GM12865 (cell line): ENCODE data around the gene DUSP3.

Experiments used
- DNase-seq: peaks from one replicate; pipeline ENCODE4 v3.0.0; 2010; ENCODE audit warnings: low read depth
- H3K4me3 ChIP-seq: 2 replicates; pipeline ENCODE4 v1.5.1; 2011; ENCODE audit warnings: mild to moderate bottlenecking, low read depth, low read length, control low read depth
- TF ChIP-seq, protein P1 (sequence below): IDR thresholded peaks from 2 replicates; pipeline ENCODE4 v1.5.1; 2011; ENCODE audit warnings: low read length, control low read depth, low read depth, inconsistent platforms; ENCODE audit not compliant: insufficient read depth; ENCODE audit errors: missing control alignments

The DUSP3 gene

DNA sequence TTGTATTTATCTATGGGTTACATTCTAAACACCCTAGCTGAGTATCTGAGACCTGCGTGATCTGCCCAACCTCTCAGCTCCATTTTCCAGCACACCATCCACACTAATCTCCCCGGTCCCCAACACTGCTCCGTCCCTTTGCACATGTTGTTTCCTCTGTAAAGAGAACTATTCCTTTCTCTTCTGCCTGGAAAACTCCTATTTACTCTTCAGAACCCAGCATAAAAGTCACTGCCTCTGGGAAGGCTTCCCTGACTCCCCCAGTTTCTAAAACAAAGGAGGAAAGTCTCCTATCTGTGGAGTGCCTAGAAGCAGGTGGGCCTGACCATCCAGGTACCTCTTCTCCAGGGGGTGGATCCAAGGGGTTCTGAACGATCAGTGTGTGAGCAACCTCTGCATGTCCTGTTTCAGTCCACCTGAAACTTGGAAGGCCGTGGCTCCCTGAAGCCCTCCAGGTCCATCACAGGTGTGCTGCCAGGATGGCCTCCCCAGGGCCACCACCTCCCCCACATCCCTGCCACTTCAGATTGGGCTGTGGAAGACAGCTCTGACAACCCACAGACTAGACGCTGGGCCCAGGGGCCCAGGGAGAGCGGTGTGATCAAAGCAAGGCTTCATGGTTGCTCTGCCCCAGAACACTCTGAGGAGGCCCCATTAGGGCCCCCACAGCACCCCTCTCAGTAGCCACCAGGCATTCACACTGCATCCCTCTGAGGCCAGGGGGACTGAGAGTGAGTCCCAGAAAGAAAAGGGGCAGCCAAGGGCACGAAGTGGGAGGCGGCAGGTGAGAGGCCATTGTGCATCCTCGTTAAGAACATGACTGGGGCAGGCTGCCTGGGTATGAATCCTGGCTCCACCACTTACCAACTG lies 33.9 kb upstream of the DUSP3 start:
- no peak overlapping the region for H3K4me3 ChIP-seq
- no peak for DNase-seq
- TF ChIP-seq, protein P1, sequence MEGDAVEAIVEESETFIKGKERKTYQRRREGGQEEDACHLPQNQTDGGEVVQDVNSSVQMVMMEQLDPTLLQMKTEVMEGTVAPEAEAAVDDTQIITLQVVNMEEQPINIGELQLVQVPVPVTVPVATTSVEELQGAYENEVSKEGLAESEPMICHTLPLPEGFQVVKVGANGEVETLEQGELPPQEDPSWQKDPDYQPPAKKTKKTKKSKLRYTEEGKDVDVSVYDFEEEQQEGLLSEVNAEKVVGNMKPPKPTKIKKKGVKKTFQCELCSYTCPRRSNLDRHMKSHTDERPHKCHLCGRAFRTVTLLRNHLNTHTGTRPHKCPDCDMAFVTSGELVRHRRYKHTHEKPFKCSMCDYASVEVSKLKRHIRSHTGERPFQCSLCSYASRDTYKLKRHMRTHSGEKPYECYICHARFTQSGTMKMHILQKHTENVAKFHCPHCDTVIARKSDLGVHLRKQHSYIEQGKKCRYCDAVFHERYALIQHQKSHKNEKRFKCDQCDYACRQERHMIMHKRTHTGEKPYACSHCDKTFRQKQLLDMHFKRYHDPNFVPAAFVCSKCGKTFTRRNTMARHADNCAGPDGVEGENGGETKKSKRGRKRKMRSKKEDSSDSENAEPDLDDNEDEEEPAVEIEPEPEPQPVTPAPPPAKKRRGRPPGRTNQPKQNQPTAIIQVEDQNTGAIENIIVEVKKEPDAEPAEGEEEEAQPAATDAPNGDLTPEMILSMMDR: no peak

DNA sequence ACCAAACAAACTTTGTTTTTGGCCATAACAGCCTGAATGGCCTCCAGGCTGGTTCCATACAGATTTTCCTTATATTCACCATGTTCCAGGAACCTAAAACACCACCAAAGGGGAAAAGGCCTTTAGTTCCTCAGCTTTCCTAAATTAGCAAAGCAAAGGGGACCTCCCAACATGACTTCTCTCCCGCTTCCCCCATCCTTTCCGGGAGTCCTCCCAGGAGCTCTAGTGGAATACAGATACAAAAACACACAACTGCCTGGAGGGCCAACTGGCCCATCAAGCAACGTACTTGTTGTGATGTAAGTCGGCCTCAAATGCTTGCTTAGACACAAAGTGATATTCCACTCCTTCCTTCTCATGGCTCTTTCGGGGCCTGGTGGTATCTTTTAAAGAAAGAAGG lies 32.0 kb upstream of the DUSP3 start:
- TF ChIP-seq, protein P1: no peak
- no peak overlapping the region for H3K4me3 ChIP-seq
- DNase-seq: no peak

DNA sequence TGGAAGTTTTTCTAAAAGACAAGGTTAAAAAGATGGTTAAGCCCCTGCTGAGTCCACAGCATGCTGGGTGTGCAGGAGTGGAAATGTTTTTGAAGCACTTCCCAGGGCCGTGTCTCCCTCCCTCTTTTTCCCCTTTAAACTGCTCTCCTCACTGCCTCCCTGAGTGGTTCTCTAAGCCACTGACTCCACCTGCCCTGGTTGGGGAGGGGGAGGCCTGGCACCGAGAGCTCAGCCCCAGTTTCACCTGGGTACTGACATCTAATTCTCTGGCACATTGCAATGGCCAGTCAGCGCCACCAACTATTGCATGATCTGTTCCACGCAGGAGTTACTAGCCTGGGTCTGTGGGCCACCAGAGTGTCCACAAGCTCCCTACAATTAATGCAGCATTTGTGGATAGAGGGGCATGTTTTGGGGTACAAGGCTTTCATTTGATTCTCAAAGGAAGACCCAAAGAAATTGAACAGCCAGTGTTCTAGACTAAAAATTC lies 31.5 kb upstream of the DUSP3 start:
- no peak overlapping the region for H3K4me3 ChIP-seq
- TF ChIP-seq, protein P1: no peak
- no peak for DNase-seq

DNA sequence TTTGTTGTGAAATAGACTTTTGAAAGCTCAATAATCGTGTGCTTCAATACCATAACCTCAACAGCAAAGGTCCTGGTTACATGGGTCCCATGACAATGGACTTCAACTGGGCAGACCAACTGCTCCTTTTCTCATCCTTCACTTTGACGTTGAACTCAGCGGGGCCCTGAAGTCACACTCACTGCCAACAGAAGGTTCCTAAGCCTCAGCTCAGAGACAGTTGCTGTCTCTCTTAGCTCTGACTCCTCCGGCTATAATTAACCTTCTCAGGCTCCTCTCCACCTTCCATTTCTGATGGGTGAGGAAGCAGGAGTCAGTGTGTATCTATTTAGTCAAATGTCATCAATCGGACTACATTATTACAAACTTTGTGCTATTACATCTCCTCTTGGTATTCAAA lies 30.3 kb upstream of the DUSP3 start:
- TF ChIP-seq, protein P1: no peak
- H3K4me3 ChIP-seq: no peak overlapping the region
- DNase-seq: no peak

DNA sequence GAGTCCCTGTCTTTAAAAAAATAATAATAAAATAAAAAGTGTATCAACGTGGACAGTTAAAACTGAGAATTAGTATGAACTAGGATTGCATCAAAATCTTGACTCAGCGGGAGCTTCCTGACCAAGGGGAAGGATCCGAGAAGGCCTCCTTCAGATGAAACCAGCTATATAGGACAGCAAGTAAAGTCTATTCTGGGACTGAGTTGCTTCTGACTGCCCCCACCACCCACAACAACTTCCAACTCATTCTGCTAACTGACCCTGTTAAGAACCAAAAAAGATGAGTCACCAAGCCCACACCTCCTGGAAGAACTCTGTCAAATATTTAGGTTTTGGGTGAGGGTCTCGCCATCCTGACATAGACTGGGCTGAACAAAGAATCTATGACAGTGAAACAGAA lies 29.3 kb upstream of the DUSP3 start:
- no peak for DNase-seq

DNA sequence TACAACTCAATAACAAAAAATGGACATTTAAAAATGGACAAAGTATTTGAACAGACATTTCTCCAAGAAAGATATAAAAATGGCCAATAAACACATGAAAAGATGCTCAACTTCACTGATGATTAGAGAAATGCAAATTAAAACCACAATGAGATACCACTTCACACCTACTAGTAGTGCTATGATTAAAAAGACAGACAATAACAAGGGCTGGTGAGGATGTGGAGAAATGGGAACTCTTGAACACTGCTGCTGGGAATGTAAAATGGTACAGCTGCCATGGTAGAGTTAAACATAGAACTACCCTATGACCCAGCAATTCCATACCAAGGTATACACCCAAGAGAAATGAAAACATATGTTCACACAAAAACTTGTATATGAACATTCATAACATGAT lies 26.3 kb upstream of the DUSP3 start:
- TF ChIP-seq, protein P1: no peak
- DNase-seq: no peak
- no peak overlapping the region for H3K4me3 ChIP-seq

More for the DNA sequence above, 29.3 kb upstream of the DUSP3 start:
- TF ChIP-seq, protein P1: no peak
- H3K4me3 ChIP-seq: no peak overlapping the region

DNA sequence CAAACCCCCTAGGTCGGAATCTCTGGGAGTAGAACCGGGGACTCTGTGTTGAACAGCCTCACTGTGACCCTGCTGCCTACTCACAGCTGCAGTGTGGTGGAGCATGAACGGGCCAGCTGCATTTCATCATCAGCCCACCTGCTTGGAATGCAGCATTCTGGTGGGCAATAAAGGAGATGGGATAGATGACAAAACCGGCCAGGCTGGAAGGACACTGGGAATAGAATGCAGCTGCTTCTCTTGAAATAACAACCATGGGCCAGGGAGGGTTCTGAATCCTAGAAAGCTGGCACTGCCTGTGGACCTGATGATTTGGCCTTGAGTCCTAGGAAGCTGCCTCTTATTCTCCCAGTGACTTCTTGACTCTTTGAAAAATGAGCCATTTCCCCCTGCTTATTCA lies 25.0 kb upstream of the DUSP3 start:
- no peak overlapping the region for H3K4me3 ChIP-seq
- no peak for DNase-seq
- TF ChIP-seq, protein P1: no peak
